Activated T-cell treated with anti-CD3 and anti-CD28 coated beads for 48 hours (primary cell): ENCODE results near the gene LRRC8C.
"Not testable (repeated sequence)": the region's sequence is repeated elsewhere in the genome, so short reads cannot be mapped to it uniquely, and the experiment has no call there.

ENCODE experiments used
- DNase-seq: peaks from one replicate; pipeline ENCODE4 v3.0.0-alpha.2; 2020; ENCODE audit warnings: low read depth

The LRRC8C gene

GRCh38 chr1:89607586-89608318, 25.2 kb upstream of the LRRC8C start:
- no peak for DNase-seq

- DNase-seq = peak; percentile 64
These were observed 24.5 kb upstream of the LRRC8C start for GRCh38 chr1:89608319-89608983.

GRCh38 chr1:89608984-89609725, 23.8 kb upstream of the LRRC8C start:
- peak; percentile 65 for DNase-seq

- peak; percentile 59 for DNase-seq
These were observed 23.0 kb upstream of the LRRC8C start for GRCh38 chr1:89609781-89610456.

GRCh38 chr1:89610457-89611011, 22.4 kb upstream of the LRRC8C start:
- DNase-seq = peak; percentile 40

GRCh38 chr1:89611721-89612120, 21.2 kb upstream of the LRRC8C start:
- no peak for DNase-seq

GRCh38 chr1:89613928-89614327, 19.0 kb upstream of the LRRC8C start:
- DNase-seq = no peak

GRCh38 chr1:89615676-89616598, 17.0 kb upstream of the LRRC8C start:
- no peak for DNase-seq

GRCh38 chr1:89616844-89617627, 15.9 kb upstream of the LRRC8C start:
- no peak for DNase-seq

- DNase-seq = no peak
These were observed 12.3 kb upstream of the LRRC8C start for GRCh38 chr1:89620664-89621063.

- DNase-seq = no peak
These were observed 10.0 kb upstream of the LRRC8C start for GRCh38 chr1:89622895-89623294.

- DNase-seq = no peak
These were observed 8.6 kb upstream of the LRRC8C start for GRCh38 chr1:89624314-89624713.

GRCh38 chr1:89624715-89625323, 8.1 kb upstream of the LRRC8C start:
- no peak for DNase-seq

- no peak for DNase-seq
These were observed 5.3 kb upstream of the LRRC8C start for GRCh38 chr1:89627596-89627962.

GRCh38 chr1:89629146-89629545, 3.8 kb upstream of the LRRC8C start:
- no peak for DNase-seq

- not testable (repeated sequence) for DNase-seq
These were observed 3.3 kb upstream of the LRRC8C start for GRCh38 chr1:89629600-89629999.

GRCh38 chr1:89630048-89630447, 2.9 kb upstream of the LRRC8C start:
- DNase-seq = no peak

- DNase-seq = no peak
These were observed 884 bp upstream of the LRRC8C start for GRCh38 chr1:89631816-89632656.

GRCh38 chr1:89633248-89633799, 404 bp downstream of the LRRC8C start:
- peak; percentile 56 for DNase-seq
